ENCODE measurements around the gene PPP1R3F.

Gene PPP1R3F

GRCh38 chrX:49276671-49277534, 7.3 kb downstream of the PPP1R3F start:
- Histone ChIP-seq H3K79me2 (ENCODE audit: insufficient read depth, low read length) (peaks cover under 1% of the 10 kb centered on the region; the same call in 1 of the 2 replicates), H3K4me3 (ENCODE audit: low read depth, low read length, poor library complexity, severe bottlenecking) (no peak overlapping the region), H3K27ac (ENCODE audit: low read depth, low read length, poor library complexity, severe bottlenecking) (no peak overlapping the region), H3K9ac (ENCODE audit: low read length) (no peak overlapping the region), H3K9me2 (ENCODE audit: low read depth, low read length) (no peaks in the 10 kb centered on the region), H3K4me1 (ENCODE audit: insufficient read depth, low read length, severe bottlenecking) (peaks cover 12% of the 10 kb centered on the region), H3K4me2 (ENCODE audit: low read length) (no peak overlapping the region), H3F3A (ENCODE audit: insufficient read depth, low read length) (no peaks in the 10 kb centered on the region), H3K27me3 (ENCODE audit: insufficient read depth, low read length) (no peaks in the 10 kb centered on the region), H2AFZ (ENCODE audit: low read length) (no peak overlapping the region), H3K36me3 (ENCODE audit: insufficient read depth, low read length) (no peaks in the 10 kb centered on the region; the same call in 1 of the 2 replicates), H3K9me3 (ENCODE audit: low read length) (no peaks in the 10 kb centered on the region), H4K20me1 (ENCODE audit: insufficient read depth, low read length) (no peaks in the 10 kb centered on the region)
- no peak for TF ChIP-seq CTCF (IDR thresholded peaks at IDR 0.05; ENCODE audit: low read length)
- no peak for TF ChIP-seq EZH2 (IDR thresholded peaks at IDR 0.05; ENCODE audit: borderline replicate concordance, low read length)

DNA sequence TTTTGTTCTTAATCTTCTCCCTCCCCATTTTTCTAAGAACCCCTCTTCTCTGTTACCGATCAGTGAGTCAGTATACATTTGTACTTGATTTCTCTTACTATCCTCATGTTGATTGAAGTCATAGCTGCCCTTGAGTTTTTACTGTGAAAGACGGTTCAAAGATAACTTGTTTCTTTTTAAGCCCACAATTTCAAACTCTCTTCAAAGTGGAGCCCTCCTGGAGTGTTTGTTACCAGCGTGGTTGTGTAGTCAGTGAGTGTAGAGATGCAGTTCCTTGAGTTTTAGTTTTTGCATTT, 7.9 kb downstream of the PPP1R3F start:
- no peaks in the 10 kb centered on the region for H3K27me3 ChIP-seq (ENCODE audit: insufficient read depth, low read length)
- TF ChIP-seq CTCF (IDR thresholded peaks at IDR 0.05; ENCODE audit: low read length) (no peak), EZH2 (IDR thresholded peaks at IDR 0.05; ENCODE audit: borderline replicate concordance, low read length) (no peak)
- H3K79me2 ChIP-seq (ENCODE audit: insufficient read depth, low read length), result no peaks in the 10 kb centered on the region
- no peak overlapping the region for H3K9ac ChIP-seq (ENCODE audit: low read length)
- H3K4me3 ChIP-seq (ENCODE audit: low read depth, low read length, poor library complexity, severe bottlenecking), result no peak overlapping the region
- no peak overlapping the region for H3K27ac ChIP-seq (ENCODE audit: low read depth, low read length, poor library complexity, severe bottlenecking)
- no peaks in the 10 kb centered on the region for H4K20me1 ChIP-seq (ENCODE audit: insufficient read depth, low read length)
- no peaks in the 10 kb centered on the region for H3K9me3 ChIP-seq (ENCODE audit: low read length)
- peaks cover 6% of the 10 kb centered on the region for H3K4me1 ChIP-seq (ENCODE audit: insufficient read depth, low read length, severe bottlenecking)
- H2AFZ ChIP-seq (ENCODE audit: low read length), result no peak overlapping the region
- no peaks in the 10 kb centered on the region for H3K9me2 ChIP-seq (ENCODE audit: low read depth, low read length)
- no peak overlapping the region for H3K4me2 ChIP-seq (ENCODE audit: low read length)
- no peaks in the 10 kb centered on the region; the same call in 1 of the 2 replicates for H3K36me3 ChIP-seq (ENCODE audit: insufficient read depth, low read length)
- no peaks in the 10 kb centered on the region for H3F3A ChIP-seq (ENCODE audit: insufficient read depth, low read length)

DNA sequence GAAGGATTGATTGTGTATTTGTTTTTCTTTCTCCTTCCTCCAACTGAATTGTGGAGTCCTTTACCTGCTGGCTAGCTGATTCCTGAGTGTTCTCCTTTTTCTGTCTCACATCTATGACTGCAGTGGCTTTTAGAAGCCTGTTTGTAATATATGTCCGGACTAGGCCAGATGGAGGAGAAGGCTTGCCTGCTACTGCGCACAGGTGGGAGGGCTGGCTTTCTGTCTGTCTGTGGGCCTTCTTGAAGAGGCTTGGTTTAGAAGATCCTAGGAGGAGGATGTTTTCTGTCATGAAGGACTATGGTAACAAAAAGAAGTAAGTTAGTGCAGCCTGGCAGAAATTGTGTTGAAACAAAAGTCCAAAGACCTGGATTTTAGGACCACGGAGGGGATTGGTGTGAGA, 8.5 kb downstream of the PPP1R3F start:
- TF ChIP-seq CTCF (IDR thresholded peaks at IDR 0.05; ENCODE audit: low read length) (no peak), EZH2 (IDR thresholded peaks at IDR 0.05; ENCODE audit: borderline replicate concordance, low read length) (no peak)
- no peak overlapping the region for H2AFZ ChIP-seq (ENCODE audit: low read length)
- H3K9ac ChIP-seq (ENCODE audit: low read length), result no peak overlapping the region
- no peaks in the 10 kb centered on the region for H3K79me2 ChIP-seq (ENCODE audit: insufficient read depth, low read length)
- H3K9me3 ChIP-seq (ENCODE audit: low read length), result no peaks in the 10 kb centered on the region
- no peaks in the 10 kb centered on the region for H3K27me3 ChIP-seq (ENCODE audit: insufficient read depth, low read length)
- no peak overlapping the region for H3K27ac ChIP-seq (ENCODE audit: low read depth, low read length, poor library complexity, severe bottlenecking)
- no peaks in the 10 kb centered on the region; the same call in 1 of the 2 replicates for H3K36me3 ChIP-seq (ENCODE audit: insufficient read depth, low read length)
- H3F3A ChIP-seq (ENCODE audit: insufficient read depth, low read length), result no peaks in the 10 kb centered on the region
- no peak overlapping the region for H3K4me2 ChIP-seq (ENCODE audit: low read length)
- H4K20me1 ChIP-seq (ENCODE audit: insufficient read depth, low read length), result no peaks in the 10 kb centered on the region
- peaks cover under 1% of the 10 kb centered on the region for H3K4me1 ChIP-seq (ENCODE audit: insufficient read depth, low read length, severe bottlenecking)
- no peak overlapping the region for H3K4me3 ChIP-seq (ENCODE audit: low read depth, low read length, poor library complexity, severe bottlenecking)
- no peaks in the 10 kb centered on the region for H3K9me2 ChIP-seq (ENCODE audit: low read depth, low read length)
